ENCODE measurements around the gene CLSTN2. TPM values are rescaled to one million over a fixed set of nuclear protein-coding genes. Genes with fewer than 3 reads are reported as not detected.

The CLSTN2 gene
- total RNA-seq, 1 donor from 2014 or later: 9.7 TPM

DNA sequence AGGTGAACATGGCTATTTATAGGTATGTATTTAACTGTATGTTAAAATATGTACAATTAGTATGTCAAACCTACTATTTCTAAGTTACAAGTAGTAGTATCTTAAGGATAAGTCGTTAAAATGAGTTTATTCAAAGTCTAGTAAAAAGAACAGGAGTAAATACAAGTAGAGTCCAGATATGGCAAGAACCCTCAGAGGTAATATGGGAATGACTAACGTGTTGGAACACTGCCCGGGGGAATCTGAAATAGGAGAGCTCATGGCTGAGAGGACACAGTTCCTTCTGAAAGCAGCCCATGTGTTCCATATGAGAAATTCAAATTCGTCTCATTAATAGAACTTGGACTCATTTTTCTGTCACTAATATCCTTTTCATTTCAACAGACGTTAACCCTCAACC, 158.8 kb downstream of the CLSTN2 start:
- peak; percentile 73 for DNase-seq (ENCODE audit: low read depth)
- TF ChIP-seq, protein P1, sequence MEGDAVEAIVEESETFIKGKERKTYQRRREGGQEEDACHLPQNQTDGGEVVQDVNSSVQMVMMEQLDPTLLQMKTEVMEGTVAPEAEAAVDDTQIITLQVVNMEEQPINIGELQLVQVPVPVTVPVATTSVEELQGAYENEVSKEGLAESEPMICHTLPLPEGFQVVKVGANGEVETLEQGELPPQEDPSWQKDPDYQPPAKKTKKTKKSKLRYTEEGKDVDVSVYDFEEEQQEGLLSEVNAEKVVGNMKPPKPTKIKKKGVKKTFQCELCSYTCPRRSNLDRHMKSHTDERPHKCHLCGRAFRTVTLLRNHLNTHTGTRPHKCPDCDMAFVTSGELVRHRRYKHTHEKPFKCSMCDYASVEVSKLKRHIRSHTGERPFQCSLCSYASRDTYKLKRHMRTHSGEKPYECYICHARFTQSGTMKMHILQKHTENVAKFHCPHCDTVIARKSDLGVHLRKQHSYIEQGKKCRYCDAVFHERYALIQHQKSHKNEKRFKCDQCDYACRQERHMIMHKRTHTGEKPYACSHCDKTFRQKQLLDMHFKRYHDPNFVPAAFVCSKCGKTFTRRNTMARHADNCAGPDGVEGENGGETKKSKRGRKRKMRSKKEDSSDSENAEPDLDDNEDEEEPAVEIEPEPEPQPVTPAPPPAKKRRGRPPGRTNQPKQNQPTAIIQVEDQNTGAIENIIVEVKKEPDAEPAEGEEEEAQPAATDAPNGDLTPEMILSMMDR (conservative IDR thresholded peaks at IDR 0.05; ENCODE audit: low read depth, low read length): no peak
- H3K4me3 ChIP-seq (ENCODE audit: low read depth, low read length): no peak overlapping the region

DNA sequence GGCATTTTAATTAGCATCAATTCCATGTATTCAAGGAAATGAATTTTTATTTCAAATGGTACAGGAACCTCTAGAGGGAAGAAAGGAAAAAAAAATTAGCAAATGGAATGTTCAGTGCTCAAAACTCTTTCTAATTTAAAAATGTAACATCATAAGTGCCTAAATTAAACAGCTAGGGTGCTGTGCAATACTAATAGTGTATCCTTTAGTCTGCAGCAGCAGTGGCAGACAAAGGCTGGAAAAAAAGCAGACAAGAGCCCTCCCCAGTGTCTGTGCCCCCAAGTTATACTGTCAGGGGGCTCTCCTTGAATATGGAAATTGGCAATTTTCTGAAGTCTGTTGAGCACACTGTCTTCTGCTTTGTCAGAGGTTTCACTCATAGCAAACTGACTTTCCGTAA, 159.5 kb downstream of the CLSTN2 start:
- DNase-seq (ENCODE audit: low read depth): no peak
- H3K4me3 ChIP-seq (ENCODE audit: low read depth, low read length): no peak overlapping the region
- TF ChIP-seq, protein P1 (conservative IDR thresholded peaks at IDR 0.05; ENCODE audit: low read depth, low read length): no peak

DNA sequence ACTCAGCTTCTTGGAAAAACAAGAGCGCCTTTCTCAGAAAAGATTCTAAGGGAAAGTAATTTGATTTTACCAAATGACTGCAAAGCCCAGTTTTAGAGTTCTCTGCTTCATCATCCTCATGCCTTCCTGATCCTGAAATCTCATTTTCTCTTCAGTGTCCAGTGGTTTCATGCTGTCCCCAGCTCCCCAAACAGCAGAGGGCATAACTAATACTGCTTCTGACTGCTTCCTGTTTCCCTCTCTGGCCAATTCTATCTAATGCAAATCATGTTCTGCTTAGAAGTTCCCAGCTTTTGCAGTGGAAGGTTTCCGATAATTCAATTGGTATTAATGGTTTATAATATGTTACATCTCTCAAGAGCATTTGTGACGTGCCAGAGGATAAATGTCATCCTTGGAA, 161.1 kb downstream of the CLSTN2 start:
- no peak for DNase-seq (ENCODE audit: low read depth)
- TF ChIP-seq, protein P1 (conservative IDR thresholded peaks at IDR 0.05; ENCODE audit: low read depth, low read length): no peak
- H3K4me3 ChIP-seq (ENCODE audit: low read depth, low read length): no peak overlapping the region

DNA sequence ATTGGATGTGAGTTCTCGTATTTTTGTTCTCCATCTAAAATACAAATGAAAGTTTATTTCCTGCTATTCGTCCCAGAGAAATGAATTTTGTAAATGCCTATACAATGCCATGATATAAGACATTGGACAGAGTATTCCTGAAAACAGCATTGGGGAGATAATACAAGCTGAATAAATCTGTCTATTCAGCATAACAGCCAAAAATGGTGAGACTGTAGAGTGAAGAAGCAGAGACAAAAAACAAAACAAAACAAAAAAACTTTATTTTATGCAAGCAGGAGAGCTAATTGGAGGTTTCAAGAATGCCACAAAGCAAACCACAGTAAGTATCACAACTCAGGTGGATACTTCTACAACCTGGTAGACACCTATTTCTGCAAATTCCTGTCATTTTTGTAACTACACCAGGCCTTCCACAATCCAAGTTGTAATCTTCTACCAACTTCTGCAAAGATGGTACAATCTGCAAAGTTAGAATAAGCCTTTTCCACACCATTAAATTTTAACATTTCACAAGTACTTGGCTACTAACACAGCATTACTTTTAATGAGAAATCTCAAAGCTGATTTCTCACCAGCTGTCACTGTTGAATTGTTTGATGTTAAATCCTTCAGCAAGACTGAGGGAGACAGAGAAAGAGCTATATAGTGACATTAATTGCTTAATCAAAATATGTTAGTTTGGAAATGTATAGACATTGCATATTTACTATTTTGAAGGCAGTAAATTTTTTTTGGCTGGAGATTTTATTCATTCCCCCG, 163.1 kb downstream of the CLSTN2 start:
- DNase-seq (ENCODE audit: low read depth): no peak
- no peak overlapping the region for H3K4me3 ChIP-seq (ENCODE audit: low read depth, low read length)
- TF ChIP-seq, protein P1 (conservative IDR thresholded peaks at IDR 0.05; ENCODE audit: low read depth, low read length): no peak

DNA sequence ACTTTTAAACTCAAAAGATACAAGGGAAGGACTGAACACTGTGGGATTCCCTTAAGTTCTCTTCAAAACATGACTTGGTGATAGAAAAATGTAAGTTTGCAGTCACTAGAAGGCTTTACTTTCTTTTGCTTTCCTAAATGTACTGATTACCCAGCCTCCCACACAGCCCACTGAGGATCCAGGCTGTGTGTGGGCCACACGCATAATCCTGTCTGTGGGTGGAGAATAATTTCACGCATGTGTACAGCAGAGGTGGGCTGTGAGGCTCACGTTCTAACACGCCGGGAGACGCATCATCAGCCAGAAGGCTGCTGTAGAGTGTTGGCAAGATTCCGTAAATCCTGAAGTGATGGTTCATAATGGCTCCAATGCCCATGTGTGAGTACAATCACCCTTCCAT, 165.5 kb downstream of the CLSTN2 start:
- TF ChIP-seq, protein P1 (conservative IDR thresholded peaks at IDR 0.05; ENCODE audit: low read depth, low read length): no peak
- no peak for DNase-seq (ENCODE audit: low read depth)

DNA sequence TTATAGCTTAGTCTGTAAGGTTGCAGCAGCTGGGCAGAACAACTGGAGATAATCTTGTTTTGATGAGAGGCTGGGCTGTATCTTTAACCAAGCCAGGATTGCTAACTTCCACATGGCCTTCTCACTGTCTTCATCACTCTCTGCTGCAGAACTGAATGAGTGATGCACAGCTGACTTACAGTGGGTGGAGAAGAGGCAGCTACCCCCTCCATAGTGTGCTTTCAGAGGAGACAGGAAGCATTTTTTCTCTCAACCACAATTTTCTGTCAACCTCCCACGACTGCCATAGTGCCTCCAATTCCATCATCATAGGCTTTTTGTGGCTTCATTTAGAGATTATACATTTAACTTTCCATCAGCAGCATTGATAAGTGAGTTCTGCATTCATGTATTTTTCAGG, 168.2 kb downstream of the CLSTN2 start:
- TF ChIP-seq, protein P1 (conservative IDR thresholded peaks at IDR 0.05; ENCODE audit: low read depth, low read length): no peak
- no peak for DNase-seq (ENCODE audit: low read depth)
- no peak overlapping the region for H3K4me3 ChIP-seq (ENCODE audit: low read depth, low read length)

More for the DNA sequence above, 165.5 kb downstream of the CLSTN2 start:
- no peak overlapping the region for H3K4me3 ChIP-seq (ENCODE audit: low read depth, low read length)
